ENCODE data around the gene NDUFB2.
"Not testable (repeated sequence)": the region's sequence is repeated elsewhere in the genome, so short reads cannot be mapped to it uniquely, and the experiment has no call there.

NDUFB2 gene

DNA sequence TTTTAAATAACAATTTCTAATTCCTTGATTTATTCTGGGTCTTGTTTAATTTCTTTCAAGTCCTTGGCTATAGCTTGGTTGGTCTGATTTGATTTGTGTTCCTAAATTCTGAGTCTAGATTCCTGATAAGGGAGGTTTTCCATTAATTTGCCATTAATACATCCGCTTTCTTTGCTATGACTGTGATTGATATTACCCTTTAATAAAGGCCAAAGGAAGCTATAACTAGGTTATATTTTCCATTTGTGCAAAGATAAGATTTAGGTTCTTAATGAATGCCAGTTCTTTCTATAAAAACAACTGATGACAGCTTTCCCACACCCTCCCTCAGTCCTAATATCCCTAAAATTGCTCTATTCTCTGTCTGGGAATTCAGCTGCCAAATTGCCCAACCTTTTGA lies 28.2 kb downstream of the NDUFB2 start:
- TF ChIP-seq, protein P1, sequence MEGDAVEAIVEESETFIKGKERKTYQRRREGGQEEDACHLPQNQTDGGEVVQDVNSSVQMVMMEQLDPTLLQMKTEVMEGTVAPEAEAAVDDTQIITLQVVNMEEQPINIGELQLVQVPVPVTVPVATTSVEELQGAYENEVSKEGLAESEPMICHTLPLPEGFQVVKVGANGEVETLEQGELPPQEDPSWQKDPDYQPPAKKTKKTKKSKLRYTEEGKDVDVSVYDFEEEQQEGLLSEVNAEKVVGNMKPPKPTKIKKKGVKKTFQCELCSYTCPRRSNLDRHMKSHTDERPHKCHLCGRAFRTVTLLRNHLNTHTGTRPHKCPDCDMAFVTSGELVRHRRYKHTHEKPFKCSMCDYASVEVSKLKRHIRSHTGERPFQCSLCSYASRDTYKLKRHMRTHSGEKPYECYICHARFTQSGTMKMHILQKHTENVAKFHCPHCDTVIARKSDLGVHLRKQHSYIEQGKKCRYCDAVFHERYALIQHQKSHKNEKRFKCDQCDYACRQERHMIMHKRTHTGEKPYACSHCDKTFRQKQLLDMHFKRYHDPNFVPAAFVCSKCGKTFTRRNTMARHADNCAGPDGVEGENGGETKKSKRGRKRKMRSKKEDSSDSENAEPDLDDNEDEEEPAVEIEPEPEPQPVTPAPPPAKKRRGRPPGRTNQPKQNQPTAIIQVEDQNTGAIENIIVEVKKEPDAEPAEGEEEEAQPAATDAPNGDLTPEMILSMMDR (conservative IDR thresholded peaks at IDR 0.05; ENCODE audit: low read length), result no peak
- no peak overlapping the region for H3K4me3 ChIP-seq (ENCODE audit: low read length)

DNA sequence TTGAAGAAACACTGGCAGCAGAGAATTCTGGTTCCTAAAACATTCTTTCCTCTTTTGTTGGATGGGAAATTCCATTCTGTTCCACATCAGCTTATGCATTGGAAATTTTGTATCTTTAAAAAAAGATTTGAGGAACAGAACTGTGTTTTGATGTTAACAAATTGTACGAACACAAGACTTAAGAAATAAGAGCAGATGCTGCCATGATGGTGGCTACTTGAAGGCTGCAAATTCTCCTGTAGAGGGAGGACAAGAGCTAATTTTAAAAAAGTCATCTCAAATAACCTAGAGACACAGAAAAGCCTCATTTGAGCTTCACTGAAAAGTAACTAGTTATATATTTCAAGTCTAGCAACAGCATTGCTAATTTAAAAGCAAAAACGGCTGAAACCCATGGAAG lies 29.8 kb downstream of the NDUFB2 start:
- DNase-seq (ENCODE audit: low read depth), result peak; percentile 15
- TF ChIP-seq, protein P1 (conservative IDR thresholded peaks at IDR 0.05; ENCODE audit: low read length), result peak; percentile 37

More for the DNA sequence above, 28.2 kb downstream of the NDUFB2 start:
- no peak for DNase-seq (ENCODE audit: low read depth)

DNA sequence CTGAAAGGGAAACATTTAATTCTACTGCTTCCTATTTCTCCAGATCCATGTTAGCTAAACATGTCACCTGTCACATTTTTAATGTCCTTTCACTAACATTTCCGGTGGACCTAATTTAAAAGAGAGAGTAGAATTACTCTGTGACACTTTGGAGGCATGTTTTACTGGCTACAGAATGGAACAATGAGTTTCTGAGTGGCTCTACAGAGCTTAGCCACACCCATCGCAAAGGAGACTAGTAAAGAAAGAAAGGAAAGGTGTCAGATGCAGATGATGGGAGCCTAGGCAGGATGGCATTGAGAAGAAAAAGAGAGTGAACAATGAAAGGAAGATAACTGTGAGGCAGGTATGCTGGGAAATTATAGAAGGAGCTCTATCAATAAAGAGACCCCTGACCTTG lies 35.9 kb downstream of the NDUFB2 start:
- TF ChIP-seq, protein P1 (conservative IDR thresholded peaks at IDR 0.05; ENCODE audit: low read length), result no peak
- H3K4me3 ChIP-seq (ENCODE audit: low read length), result no peak overlapping the region
- DNase-seq (ENCODE audit: low read depth), result no peak

More for the DNA sequence above, 29.8 kb downstream of the NDUFB2 start:
- H3K4me3 ChIP-seq (ENCODE audit: low read length), result no peak overlapping the region

DNA sequence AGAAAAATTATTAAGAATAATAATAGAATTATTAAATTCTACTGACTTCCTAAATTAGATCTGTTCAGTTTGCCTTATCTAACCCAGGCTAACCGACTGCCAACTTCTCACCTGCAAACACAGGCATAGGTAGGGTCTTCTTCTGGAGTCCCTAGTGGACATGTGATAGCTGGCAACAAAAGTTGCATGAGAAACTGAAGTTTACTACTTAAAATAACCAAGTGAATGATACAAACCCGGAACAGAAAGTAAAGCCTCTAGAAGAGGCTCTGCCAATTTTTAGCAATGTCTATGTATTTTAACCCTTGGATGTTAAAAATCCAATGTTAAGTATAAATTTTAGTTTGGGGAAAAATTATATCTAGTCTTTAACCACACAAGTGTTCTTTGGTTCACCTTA lies 37.6 kb downstream of the NDUFB2 start:
- TF ChIP-seq, protein P1 (conservative IDR thresholded peaks at IDR 0.05; ENCODE audit: low read length), result no peak
- no peak for DNase-seq (ENCODE audit: low read depth)
- H3K4me3 ChIP-seq (ENCODE audit: low read length), result no peak overlapping the region

DNA sequence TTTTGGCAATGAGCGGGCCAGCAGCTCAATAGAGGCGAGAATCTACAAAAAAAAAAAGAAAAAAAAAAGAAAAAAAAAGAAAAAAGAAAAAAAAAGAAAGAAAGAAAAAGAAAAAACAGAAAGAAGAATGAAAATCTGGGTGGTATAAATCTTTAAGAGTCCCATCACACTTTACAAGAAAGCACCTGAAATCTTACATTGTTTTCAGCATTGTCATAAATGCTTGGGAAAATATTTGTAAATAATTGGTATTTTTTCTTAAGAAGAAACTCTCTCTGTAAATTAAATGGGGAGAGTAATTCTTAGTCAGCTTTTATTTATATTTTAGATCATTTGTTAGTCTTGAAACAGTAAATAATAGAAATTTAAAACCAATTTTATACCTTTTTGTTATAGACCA lies 38.2 kb downstream of the NDUFB2 start:
- TF ChIP-seq, protein P1 (conservative IDR thresholded peaks at IDR 0.05; ENCODE audit: low read length), result no peak
- H3K4me3 ChIP-seq (ENCODE audit: low read length), result no peak overlapping the region
- no peak for DNase-seq (ENCODE audit: low read depth)

DNA sequence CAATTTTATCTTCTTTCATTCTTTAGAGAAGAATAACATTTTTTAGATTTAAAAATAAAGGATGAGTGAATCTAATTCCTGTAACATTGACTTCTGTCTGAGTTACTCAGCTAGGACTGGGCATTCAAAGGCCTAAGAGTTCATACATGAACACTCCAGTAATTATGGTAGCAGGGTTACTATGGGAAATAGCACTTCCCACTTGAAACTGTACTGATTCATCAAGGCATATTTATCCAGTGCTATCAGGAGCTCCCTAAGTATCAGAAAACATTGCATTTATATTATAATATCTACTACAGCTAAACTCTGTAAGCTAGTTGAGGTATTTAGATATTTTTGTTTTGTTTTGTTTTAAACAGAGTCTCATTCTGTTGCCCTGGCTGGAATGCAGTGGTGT lies 41.8 kb downstream of the NDUFB2 start:
- TF ChIP-seq, protein P1 (conservative IDR thresholded peaks at IDR 0.05; ENCODE audit: low read length), result no peak
- no peak for DNase-seq (ENCODE audit: low read depth)

DNA sequence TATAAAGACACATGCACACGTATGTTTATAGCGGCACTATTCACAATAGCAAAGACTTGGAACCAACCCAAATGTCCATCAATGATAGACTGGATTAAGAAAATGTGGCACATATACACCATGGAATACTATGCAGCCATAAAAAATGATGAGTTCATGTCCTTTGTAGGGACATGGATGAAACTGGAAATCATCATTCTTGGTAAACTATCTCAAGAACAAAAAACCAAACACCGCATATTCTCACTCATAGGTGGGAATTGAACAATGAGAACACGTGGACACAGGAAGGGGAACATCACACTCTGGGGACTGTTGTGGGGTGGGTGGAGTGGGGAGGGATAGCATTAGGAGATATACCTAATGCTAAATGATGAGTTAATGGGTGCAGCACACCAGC lies 46.7 kb downstream of the NDUFB2 start:
- not testable (repeated sequence) for DNase-seq (ENCODE audit: low read depth); H3K4me3 ChIP-seq (ENCODE audit: low read length)

More for the DNA sequence above, 41.8 kb downstream of the NDUFB2 start:
- no peak overlapping the region for H3K4me3 ChIP-seq (ENCODE audit: low read length)

DNA sequence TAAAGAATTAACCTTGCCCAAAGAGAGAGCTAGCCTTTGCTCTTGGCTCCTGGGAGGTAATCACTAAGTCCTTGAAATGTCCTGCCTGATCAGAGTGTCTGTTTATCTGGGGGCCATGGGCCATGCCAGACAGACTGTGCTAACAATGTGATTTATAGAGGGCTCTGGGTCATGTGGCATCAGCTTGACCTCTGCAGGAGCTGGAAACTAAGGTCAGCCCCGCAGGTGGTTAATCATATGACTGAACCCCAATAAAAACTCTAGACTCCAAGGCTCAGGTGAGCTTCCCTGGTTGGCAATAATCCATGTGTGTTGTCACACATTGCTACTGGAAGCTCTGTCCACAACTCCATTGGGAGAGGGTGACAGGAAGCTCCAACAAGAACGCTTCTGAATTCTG lies 47.5 kb downstream of the NDUFB2 start:
- no peak for DNase-seq (ENCODE audit: low read depth)
- TF ChIP-seq, protein P1 (conservative IDR thresholded peaks at IDR 0.05; ENCODE audit: low read length), result no peak
- no peak overlapping the region for H3K4me3 ChIP-seq (ENCODE audit: low read length)
